Activated CD8-positive, alpha-beta memory T cell treated with anti-CD3 and anti-CD28 coated beads, Interleukin-2, amount 50 U/mL, for 1 hour (primary cell): Measurements from ENCODE around the gene RFC2.
"Not testable (repeated sequence)": the region's sequence is repeated elsewhere in the genome, so short reads cannot be mapped to it uniquely, and the experiment has no call there.

ENCODE experiments used
- DNase-seq: peaks from one replicate; pipeline ENCODE4 v3.0.0-alpha.2; 2020; ENCODE audit errors: extremely low read depth

The RFC2 gene

DNA sequence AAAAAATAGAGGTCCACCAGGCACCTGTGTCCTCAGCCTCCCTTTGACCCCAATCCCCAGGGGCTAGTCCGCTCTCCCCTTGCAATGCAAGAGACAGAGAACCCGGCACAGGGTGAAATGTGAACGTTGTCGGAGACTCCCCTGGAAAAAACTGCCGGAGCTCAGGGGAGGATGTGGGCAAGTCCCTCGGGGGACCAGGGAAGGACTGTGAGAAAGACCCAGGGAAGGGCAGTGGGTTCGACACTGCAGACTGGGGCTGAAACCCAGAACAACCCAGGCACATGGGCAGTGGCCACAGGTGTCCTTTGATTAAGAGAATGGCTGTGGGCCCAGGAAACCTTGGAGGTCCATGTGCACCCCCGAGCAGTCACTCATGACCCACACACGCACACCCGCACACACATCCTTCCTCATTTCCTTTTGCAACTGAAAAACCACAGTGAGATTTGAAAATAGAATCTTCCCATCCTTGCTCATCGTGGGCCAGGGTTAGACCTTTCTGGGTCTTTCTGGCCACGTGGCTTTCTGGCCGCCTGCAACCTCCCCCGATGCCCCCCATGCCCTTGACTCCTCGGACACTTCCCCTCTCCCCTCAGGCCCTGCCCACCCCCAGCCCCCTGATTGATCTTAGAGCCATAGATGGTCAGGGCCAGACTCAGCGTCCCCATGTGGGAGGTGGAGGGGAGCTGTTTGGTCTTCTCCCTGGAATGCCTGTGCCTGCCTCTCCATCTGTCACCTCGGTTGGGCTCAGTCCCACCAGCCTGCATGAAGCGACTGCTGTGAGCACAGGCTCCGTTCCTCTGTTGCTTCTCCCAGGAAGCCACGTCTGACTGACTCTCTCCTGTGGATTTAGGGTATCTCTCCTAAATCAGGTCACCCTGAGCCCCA is 36.5 kb downstream of the RFC2 start:
- DNase-seq: no peak

GRCh38 chr7:74216361-74216761 is 37.8 kb downstream of the RFC2 start:
- no peak for DNase-seq

DNA sequence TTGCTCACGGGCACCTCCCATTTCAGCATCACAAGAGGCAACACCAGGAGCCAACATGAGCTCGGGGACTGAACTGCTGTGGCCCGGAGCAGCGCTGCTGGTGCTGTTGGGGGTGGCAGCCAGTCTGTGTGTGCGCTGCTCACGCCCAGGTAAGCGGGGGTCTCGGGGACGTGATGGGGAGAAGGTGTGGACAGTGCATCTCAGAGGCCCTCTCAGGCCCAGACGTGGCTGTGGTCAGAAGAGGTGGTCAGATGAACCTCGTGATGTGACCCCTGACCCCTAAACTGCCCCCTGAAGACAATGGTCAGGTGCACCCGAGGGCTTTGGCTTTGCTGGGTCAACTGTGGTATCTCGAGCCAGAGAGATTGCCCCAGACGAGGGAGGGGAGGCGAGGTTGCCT is 38.3 kb downstream of the RFC2 start:
- no peak for DNase-seq

- no peak for DNase-seq
Measured at GRCh38 chr7:74214816-74215630, 39.2 kb downstream of the RFC2 start.

- no peak for DNase-seq
Measured at GRCh38 chr7:74212661-74213060, 41.5 kb downstream of the RFC2 start.

GRCh38 chr7:74208241-74208640 is 46.0 kb downstream of the RFC2 start:
- not testable (repeated sequence) for DNase-seq

- DNase-seq: no peak
Measured at GRCh38 chr7:74207586-74207985, 46.6 kb downstream of the RFC2 start.

- no peak for DNase-seq
Measured at GRCh38 chr7:74206589-74207120, 47.5 kb downstream of the RFC2 start.

GRCh38 chr7:74206052-74206451 is 48.1 kb downstream of the RFC2 start:
- DNase-seq: not testable (repeated sequence)

GRCh38 chr7:74203956-74204618 is 50.1 kb downstream of the RFC2 start:
- no peak for DNase-seq

- no peak for DNase-seq
Measured at GRCh38 chr7:74202841-74203556, 51.2 kb downstream of the RFC2 start.

DNA sequence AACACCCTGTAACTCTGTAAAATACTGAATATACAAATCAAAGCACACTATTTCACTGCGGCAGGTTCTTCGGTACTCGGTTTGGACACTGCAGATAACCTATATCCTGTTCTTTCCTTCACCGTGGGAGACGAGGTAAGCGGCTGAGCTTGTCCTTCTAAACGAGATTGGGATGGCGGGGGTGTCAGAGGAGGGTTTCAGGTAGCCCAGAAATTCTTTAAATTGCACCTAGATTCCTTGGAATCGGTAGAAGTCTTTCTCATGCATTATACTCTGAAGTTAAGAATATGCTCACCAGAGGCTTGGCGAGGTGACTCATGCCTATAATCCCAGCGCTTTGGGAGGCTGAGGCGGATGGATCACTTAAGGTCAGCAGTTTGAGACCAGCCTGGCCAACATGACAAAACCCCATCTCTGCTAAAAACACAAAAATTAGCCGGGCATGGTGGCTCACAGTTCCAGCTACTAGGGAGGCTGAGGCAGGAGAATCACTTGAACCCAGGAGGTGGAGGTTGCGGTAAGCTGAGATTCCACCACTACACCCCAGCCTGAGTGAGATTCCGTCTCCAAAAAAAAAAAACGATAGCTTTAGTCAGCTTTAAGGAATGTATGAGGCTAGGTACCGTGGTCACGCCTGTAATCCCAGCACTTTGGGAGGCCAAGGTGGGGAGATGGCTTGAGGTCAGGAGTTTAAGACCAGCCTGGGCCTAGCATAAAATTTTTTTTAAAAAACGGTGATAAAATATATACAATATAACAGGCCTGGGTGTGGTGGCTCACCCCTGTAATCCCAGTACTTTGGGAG is 54.4 kb downstream of the RFC2 start:
- no peak for DNase-seq

DNA sequence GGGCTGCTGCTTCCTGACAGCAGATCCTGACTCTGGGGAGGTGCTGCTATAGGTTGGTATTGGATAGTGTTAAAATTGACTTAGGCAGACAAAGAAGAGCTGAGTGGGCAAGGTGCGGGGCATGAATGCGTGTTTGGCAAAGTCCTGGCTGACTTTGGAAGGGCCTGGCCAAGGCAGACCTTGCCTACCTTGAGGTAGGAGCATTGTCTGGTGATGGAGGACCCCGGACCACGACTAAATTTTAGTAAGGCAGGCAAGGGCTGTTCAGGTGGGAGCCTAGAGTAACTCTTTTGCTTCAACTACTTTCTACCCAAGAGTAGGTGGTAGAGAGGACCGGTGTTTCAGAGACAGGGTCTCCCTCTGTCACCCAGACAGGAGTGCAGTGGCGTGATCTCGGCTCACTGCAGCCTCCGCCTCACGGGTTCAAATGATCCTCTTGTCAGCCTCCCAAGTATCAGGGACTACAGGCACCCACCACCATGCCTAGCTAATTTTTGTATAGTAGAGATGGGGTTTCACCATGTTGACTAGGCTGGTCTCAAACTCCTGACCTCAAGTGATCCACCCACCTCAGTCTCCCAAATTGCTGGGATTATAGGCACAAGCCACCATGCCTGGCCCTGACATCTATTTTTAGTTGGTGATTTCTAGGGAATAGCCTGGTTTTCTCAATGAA is 56.6 kb downstream of the RFC2 start:
- DNase-seq: no peak

DNA sequence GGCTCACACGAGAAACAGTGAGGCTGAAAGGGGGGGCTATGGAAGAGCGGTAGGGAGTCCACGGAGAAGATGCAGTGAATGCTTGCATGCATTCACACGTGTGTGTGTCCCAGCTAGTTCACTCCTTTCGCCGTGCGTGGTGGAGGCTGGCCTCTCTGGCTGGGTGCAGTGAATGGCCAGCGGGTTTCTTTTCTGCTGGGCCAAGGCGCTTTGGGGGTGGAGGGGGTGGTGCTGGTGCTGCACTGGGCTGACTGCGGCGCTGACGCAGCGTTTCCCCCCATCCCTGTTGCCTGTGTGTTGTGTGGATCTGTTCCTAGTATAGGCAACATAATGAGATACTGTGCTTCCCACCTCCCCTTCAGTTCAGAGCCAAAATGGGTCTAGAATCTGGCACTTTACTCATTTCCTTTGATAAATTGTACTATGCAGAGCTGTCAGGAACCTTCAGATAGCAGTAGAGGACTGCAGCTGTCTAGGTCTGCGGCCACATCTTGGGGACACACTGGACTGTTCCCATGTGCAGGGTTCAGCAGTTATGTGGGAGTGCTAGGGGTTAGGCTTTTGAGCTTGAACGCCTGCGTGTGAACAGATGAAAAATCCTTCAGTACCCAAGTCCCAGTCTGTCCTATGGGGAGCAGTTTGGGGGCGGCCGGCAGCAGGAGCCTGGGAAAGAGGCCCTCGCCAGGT is 58.1 kb downstream of the RFC2 start:
- not testable (repeated sequence) for DNase-seq

GRCh38 chr7:74195139-74195860 is 58.9 kb downstream of the RFC2 start:
- DNase-seq: not testable (repeated sequence)

GRCh38 chr7:74194686-74195085 is 59.5 kb downstream of the RFC2 start:
- no peak for DNase-seq

GRCh38 chr7:74193913-74194312 is 60.3 kb downstream of the RFC2 start:
- DNase-seq: no peak

- no peak for DNase-seq
Measured at GRCh38 chr7:74193054-74193453, 61.1 kb downstream of the RFC2 start.

- no peak for DNase-seq
Measured at GRCh38 chr7:74191231-74191630, 63.0 kb downstream of the RFC2 start.
